CD4-positive, alpha-beta T cell treated with Interleukin-10 for 1 hour (primary cell): ENCODE results near the gene CXCR3.
"Not testable (repeated sequence)": the region's sequence is repeated elsewhere in the genome, so short reads cannot be mapped to it uniquely, and the experiment has no call there.

Experiments used
- DNase-seq: peaks from one replicate; pipeline ENCODE4 v3.0.0-alpha.2; 2020

The CXCR3 gene

GRCh38 chrX:71618303-71618721 lies at the start of gene CXCR3:
TSS of gene CXCR3 (minus strand) at chrX:71618511. CDS start at chrX:71618449, 62 bp downstream.
- DNase-seq = peak; percentile 53

GRCh38 chrX:71667328-71668247 lies 49.3 kb upstream of the CXCR3 start, which contains the start of gene LOC101059915:
TSS of gene LOC101059915 (plus strand) at chrX:71667546.
- no peak for DNase-seq

DNA sequence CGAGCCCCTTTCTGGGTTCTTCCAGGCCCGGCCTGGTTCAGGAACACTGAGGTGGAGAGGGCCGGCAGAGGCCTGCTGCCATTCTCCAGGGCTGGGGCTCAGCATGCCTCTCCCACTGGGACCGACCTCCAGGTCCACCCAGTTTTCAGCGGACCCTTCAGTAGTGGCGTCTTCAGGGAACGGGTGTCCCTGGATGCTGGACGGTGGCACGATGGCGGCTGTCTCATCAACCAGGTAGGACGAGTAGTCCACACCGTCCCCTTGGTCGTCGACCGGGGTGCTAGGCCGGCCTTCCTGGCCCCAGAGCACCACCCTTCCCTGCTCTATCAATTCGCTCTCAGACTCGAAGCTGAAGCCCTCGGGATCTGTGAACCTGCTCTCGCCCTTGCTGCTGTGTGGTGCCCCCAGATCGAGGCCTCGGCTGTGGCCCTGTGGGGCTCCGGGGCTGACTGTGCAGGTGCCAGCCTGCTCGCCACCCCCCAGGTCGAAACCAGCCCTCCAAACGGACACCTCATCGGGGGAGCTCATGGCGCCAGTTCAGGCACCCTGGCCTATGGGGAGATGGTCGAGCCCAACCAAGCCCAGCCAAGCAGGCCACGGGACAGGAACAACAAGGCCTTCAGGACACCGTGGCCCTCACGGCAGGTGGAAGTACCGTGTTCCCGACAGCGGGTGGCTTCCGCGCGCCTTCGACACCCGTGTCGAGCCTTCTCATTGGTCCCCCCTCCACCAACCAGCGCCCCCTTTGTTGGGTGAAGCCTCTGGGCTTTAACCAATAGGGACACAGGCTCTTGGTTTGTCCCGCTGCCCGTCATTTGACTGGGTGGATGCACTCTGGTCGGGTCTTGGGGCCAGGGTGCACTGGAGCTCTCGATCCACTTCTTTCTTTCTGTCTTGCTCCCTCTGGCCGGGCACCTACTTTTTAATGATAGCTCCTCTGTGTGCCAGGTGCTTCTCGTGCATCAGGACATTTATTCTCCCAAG lies 48.2 kb upstream of the CXCR3 start:
- DNase-seq = no peak

DNA sequence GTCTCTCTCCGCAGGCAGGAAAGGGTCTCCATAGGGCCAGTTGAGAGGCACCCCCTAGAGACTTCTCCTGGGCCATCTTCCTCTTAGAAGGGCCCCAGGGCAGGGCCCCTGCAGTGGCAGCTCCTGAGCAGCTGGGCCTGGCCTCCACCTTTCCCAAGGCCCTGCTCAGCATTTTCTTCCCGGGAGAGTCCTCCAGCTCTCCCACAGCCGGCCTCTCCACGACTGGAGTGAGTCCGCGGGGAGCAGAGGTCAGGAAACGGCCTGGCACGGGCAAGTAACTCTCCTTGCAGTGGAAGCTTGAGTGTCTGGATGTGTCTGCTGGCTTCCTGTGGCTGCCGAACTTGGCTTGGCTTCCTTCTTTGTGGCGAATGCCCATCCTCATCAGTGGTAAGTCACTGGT lies 47.4 kb upstream of the CXCR3 start:
- DNase-seq = no peak

GRCh38 chrX:71664889-71665491 lies 46.7 kb upstream of the CXCR3 start:
- no peak for DNase-seq

DNA sequence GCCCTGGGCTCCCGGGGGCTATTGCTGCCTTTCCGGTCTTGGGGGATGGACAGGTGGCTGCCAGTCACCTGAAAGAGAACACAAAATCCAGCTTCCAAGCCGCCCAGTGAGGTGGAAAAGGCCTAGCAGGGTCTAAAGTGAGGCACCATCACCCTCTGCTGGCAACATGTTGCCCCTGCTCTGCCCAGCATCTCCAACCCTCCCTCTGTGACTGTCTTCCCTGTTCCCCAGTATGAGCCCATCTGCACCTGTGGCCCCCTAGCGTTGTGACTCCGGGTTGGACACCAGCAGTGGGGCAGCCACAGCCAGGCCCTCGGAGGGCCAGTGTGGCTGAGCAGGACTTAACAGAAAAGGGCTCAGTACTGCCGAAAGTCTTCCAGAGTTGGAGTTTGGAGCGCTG lies 45.9 kb upstream of the CXCR3 start:
- not testable (repeated sequence) for DNase-seq

- peak; percentile 41 for DNase-seq
These were observed 44.9 kb upstream of the CXCR3 start for GRCh38 chrX:71663238-71663637.

- peak; percentile 11 for DNase-seq
These were observed 44.3 kb upstream of the CXCR3 start for GRCh38 chrX:71662654-71663053.

- no peak for DNase-seq
These were observed 43.6 kb upstream of the CXCR3 start for GRCh38 chrX:71661919-71662318.

DNA sequence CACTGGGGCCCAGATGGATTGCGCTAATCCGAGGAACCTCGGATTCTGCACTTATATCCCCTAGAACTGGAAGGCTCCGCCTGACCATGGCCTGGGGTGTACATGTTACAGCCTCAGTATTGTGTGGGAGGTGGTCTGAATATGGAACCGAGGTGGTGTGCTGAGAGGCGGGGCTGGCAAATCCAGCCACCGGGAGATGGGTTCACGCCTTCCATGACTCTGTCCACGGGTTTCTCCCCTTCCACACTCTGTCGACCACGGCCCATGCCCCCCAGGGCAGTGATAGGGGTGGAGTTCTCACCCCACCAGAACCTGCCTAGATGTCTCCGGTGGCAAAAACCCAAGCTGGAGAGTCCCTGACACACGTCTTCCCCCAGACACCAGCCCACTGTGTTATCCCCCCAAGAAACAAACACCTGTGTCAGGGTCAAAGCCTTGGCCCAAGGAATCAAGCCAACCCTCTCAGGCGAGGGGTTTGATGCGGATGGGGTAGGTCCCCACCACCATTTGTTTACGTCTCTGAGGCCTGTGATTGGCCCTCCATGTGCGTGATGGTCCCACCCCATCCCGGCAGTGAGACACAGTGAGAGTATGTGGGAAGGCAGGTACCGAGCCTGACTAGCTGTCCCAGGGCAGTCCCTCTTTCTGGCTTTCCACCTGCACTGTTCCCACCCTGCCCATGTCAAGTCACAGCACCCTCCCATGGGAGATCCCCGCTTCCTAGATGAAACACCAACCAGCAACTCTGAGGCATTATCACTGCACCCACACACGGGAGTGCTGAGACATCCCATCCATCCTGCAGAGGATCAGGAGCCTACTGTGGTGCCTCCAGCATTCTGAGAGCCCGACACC lies 42.5 kb upstream of the CXCR3 start:
- DNase-seq = no peak

DNA sequence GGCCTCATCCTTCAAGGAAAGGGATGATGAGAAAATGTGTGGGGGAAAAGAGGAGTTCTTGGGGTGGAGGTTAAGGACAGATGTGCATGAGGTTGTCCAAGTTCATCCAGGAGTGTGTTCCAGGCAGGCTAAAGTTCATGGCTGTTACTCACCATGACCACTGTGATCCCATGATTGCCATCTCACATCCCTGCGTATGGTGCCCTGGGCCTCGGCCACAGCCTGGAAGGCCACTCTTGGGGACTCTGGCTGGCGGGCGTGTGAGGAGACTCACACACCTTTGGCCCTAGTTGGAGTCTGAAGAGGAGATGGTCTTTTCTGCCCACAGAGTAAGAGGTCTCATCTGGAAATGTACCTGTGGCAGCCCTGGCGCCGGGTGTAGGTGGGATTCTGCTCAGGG lies 41.6 kb upstream of the CXCR3 start:
- no peak for DNase-seq

GRCh38 chrX:71659342-71659741 lies 41.0 kb upstream of the CXCR3 start:
- no peak for DNase-seq

DNA sequence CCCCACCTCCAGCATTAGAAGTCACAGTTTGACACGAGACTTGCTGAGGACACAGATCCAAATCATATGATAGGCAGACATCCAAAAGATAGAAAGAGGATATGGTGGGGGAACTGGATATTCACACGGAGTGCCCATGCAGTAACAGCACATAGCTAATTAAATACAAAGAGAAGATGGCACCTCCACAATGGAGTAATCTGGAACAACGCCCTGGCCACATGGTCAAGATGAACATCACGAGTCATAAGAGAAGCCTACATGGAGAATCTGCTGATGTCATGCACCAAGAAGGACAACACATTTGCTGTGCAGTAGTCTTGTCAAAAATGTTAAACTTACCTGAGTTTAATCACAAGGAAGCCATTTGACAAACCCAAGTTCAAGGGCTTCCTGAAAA lies 39.0 kb upstream of the CXCR3 start:
- DNase-seq = no peak

DNA sequence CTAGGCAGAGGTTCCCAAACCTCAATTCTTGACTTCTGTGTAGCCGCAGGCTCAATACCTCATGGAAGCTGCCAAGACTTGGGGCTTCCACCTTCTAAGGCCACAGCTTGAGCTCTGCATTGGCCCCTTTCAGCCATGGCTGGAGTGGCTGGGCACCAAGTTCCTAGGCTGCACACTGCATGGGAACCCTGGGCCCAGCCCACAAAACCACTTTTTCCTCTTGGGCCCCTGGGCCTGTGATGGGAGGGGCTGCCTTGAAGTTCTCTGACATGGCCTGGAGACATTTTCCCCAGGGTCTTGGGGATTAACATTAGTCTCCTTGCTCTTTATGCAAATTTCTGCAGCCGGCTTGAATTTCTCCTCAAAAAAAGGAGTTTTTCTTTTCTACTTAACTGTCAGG lies 35.0 kb upstream of the CXCR3 start:
- no peak for DNase-seq

DNA sequence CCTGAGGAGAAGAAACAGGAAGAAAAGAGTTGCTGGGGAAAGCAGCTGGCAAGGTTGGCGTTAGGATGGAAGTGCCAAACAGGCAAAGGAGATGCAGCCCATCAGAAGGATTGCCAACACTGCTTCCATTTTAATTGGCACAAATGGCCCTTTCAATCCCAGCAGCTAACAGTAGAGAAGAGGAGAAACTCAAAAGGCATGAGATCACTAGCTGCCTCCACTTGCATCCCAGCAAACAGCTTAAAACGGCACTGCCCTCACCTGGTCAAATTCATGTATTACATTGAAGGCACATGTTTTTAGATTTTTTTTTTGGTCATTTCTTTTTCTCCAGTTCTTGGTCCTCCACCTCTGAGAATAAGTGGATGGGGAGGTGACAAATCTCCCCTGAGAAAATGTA lies 34.1 kb upstream of the CXCR3 start:
- peak; percentile 69 for DNase-seq

GRCh38 chrX:71650333-71650969 lies 32.1 kb upstream of the CXCR3 start:
- peak; percentile 54 for DNase-seq

GRCh38 chrX:71644406-71644805 lies 26.1 kb upstream of the CXCR3 start:
- DNase-seq = not testable (repeated sequence)

- no peak for DNase-seq
These were observed 21.7 kb upstream of the CXCR3 start for GRCh38 chrX:71640002-71640401.

- no peak for DNase-seq
These were observed 20.1 kb upstream of the CXCR3 start for GRCh38 chrX:71638409-71638808.

- no peak for DNase-seq
These were observed 19.5 kb upstream of the CXCR3 start for GRCh38 chrX:71637848-71638247.

- no peak for DNase-seq
These were observed 18.9 kb upstream of the CXCR3 start for GRCh38 chrX:71637253-71637618.
